GM12892 (cell line): ENCODE measurements around the gene SVOPL.

Source experiments
- DNase-seq: peaks from one replicate; pipeline ENCODE4 v3.0.0; 2011; ENCODE audit not compliant: insufficient read length
- FAIRE-seq: peaks from 2 replicates; lab custom pipeline; 2011; peaks lifted over from hg19 to GRCh38; lab: Jason Lieb, UNC
- POLR2A ChIP-seq: IDR thresholded peaks from 2 replicates; pipeline ENCODE4 v1.6.1; 2011; ENCODE audit warnings: low read depth, low read length, control low read depth
- POLR2AphosphoS5 ChIP-seq: IDR thresholded peaks from 2 replicates; pipeline ENCODE4 v1.6.1; 2011; ENCODE audit warnings: low read depth, low read length, control low read depth
- TAF1 ChIP-seq: IDR thresholded peaks from 2 replicates; pipeline ENCODE4 v1.6.1; 2011; ENCODE audit warnings: low read depth, mild to moderate bottlenecking, control low read depth, low read length, borderline replicate concordance

Gene SVOPL

GRCh38 chr7:138729444-138729843 lies 28.3 kb upstream of the SVOPL start:
- no peak for DNase-seq
- FAIRE-seq: no peak
- TF ChIP-seq POLR2AphosphoS5: no peak
- no peak for TF ChIP-seq TAF1
- no peak for TF ChIP-seq POLR2A

- TF ChIP-seq TAF1: no peak
- no peak for TF ChIP-seq POLR2AphosphoS5
- TF ChIP-seq POLR2A: no peak
- FAIRE-seq: no peak
- no peak for DNase-seq
These were observed 26.4 kb upstream of the SVOPL start for GRCh38 chr7:138727336-138728099.

- FAIRE-seq (no peak), DNase-seq (no peak)
- no peak for TF ChIP-seq POLR2A
- no peak for TF ChIP-seq POLR2AphosphoS5
- no peak for TF ChIP-seq TAF1
These were observed 25.1 kb upstream of the SVOPL start for GRCh38 chr7:138726288-138726687.

- DNase-seq (no peak), FAIRE-seq (no peak)
- no peak for TF ChIP-seq POLR2A
- no peak for TF ChIP-seq TAF1
- TF ChIP-seq POLR2AphosphoS5: no peak
These were observed 19.1 kb upstream of the SVOPL start for GRCh38 chr7:138720286-138720685.

GRCh38 chr7:138716889-138717288 lies 15.7 kb upstream of the SVOPL start:
- DNase-seq: no peak
- no peak for FAIRE-seq
- TF ChIP-seq POLR2A: no peak
- TF ChIP-seq TAF1: no peak
- no peak for TF ChIP-seq POLR2AphosphoS5

GRCh38 chr7:138713191-138713590 lies 12.0 kb upstream of the SVOPL start:
- TF ChIP-seq TAF1 (no peak), POLR2A (no peak), POLR2AphosphoS5 (no peak)
- DNase-seq (no peak), FAIRE-seq (no peak)

GRCh38 chr7:138712652-138713051 lies 11.5 kb upstream of the SVOPL start:
- no peak for TF ChIP-seq TAF1
- no peak for TF ChIP-seq POLR2AphosphoS5
- TF ChIP-seq POLR2A: no peak
- FAIRE-seq: no peak
- DNase-seq: no peak

GRCh38 chr7:138710536-138711385 lies 9.6 kb upstream of the SVOPL start:
- DNase-seq (no peak), FAIRE-seq (no peak)

GRCh38 chr7:138705167-138705566 lies 4.0 kb upstream of the SVOPL start:
- no peak for TF ChIP-seq TAF1
- no peak for TF ChIP-seq POLR2AphosphoS5
- no peak for TF ChIP-seq POLR2A
- DNase-seq: no peak
- no peak for FAIRE-seq

More at GRCh38 chr7:138710536-138711385, 9.6 kb upstream of the SVOPL start:
- TF ChIP-seq TAF1 (no peak), POLR2A (no peak), POLR2AphosphoS5 (no peak)

- no peak for FAIRE-seq
- no peak for DNase-seq
- no peak for TF ChIP-seq POLR2AphosphoS5
- TF ChIP-seq POLR2A: no peak
- TF ChIP-seq TAF1: no peak
These were observed 368 bp upstream of the SVOPL start for GRCh38 chr7:138701537-138701923.

GRCh38 chr7:138699661-138700060 lies 1.5 kb downstream of the SVOPL start:
- no peak for TF ChIP-seq POLR2A
- TF ChIP-seq POLR2AphosphoS5: no peak
- no peak for TF ChIP-seq TAF1
- no peak for DNase-seq

GRCh38 chr7:138698281-138698680 lies 2.9 kb downstream of the SVOPL start:
- no peak for FAIRE-seq
- TF ChIP-seq POLR2AphosphoS5: no peak
- TF ChIP-seq TAF1: no peak
- TF ChIP-seq POLR2A: no peak
- DNase-seq: no peak

More at GRCh38 chr7:138699661-138700060, 1.5 kb downstream of the SVOPL start:
- no peak for FAIRE-seq
